NCI-H1417 (cell line): ENCODE results near the gene TCF7L1.
A peak's percentile ranks its signal among the peaks of the same experiment; 100 is the strongest.
"Not testable (repeated sequence)": the region's sequence is repeated elsewhere in the genome, so short reads cannot be mapped to it uniquely, and the experiment has no call there.

Source experiments
- DNase-seq, 3 experiments: peaks; one replicate each; lab custom pipeline; 2025; lab: John Stamatoyannopoulos, UW

TCF7L1 gene

DNA sequence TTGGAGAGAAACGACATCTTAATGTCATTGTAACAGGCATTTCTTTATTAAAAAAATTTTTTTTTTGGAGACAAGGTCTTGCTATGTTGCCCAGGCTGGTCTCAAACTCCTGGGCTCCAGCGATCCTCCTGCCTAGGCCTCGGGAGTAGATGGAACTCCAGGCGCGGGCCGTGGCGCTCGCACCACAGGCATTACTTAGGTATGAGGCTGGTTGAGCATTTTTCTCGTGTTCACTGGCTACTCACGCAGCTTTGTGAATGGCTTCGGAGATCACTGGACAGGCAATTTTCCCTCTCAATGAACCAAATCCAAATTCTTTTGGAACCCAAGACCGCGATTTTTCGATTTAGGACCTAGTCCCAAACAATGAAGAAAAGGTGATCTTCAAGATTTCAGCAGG is 795 bp upstream of the TCF7L1 start:
- DNase-seq: peak in 2 of 3 experiments; percentile 22 to 46

DNA sequence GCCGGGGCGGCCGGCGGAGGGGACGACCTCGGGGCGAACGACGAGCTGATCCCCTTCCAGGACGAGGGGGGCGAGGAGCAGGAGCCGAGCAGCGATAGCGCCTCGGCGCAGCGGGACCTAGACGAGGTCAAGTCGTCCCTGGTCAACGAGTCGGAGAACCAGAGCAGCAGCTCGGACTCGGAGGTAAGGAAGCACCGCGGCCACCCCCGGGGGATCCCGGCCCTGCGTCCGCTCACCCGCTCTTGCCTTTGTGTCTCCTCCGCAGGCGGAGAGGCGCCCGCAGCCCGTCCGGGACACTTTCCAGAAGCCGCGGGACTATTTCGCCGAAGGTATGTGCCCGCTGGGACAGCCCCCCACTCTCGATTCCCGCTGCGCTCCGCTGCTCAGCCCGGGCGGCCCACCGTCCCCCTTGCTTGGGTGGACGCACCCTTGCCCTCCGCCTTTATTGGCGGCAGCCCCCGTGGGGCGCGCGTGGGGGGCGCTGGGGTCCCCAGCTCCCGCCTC is 611 bp downstream of the TCF7L1 start:
- DNase-seq: no peak

DNA sequence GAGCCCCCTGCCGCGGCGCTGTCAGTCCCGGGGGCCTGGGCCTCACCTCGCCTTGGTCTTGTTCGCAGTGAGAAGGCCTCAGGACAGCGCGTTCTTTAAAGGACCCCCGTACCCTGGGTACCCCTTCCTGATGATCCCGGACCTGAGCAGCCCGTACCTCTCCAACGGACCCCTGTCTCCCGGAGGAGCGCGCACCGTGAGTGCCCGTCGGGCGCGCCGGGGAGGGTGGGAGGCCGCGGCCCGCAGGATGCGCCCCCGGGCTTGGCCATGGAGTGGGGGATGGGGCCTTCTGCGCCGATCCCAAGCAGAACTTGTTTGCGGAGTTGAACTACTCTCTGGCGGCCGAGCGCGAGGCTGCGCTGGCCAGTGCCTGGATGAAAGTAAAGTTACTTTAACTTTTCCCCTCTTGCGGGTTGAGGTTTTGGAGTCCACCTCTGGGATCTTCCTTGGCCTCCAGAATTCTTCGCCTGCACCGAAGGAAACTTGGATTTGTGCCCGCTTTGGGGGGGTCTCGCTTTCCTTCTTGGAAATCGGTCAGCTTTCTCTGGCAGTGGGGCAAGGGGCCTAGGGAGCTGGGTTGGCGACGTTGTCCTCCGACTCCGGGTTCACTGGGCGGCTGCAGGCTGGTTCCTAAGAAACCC is 1.2 kb downstream of the TCF7L1 start:
- DNase-seq: no peak

DNA sequence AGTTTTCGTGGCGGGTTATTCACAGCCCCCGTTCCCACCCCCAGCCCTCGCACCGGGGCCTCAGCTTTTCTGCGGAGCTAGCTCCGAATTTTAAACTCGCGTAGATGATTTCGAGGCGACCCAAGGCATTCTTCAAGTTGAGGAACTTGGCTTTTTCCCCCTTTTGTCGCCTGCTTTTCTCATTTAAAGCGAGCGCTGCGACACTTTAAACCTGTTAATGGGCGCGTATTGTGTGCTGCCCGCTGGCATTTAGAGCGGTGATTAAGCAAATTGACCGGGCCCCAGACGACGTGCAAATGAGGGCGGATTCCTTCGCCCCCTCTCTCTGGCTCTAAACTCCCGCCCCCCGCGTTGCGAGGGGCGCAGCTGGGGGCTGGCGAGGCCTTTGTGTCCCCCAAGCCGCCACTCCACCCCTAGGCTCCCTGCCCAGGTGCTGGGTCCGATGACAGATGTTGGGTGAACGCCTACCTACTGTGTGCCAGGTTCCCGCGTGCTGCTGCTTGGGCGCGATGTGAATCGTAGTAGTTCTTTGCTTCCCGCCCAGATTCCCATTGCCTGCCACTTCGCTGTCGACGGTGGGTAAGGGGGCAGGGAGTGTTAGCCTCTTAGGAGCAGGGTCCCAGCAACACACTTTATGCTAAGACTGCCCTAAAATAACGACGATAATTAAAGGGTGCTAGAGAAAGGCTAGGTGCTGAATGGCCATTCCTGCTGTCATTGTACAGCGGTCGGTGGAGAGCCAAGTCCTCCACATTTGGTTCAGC is 1.9 kb downstream of the TCF7L1 start:
- DNase-seq: no peak

DNA sequence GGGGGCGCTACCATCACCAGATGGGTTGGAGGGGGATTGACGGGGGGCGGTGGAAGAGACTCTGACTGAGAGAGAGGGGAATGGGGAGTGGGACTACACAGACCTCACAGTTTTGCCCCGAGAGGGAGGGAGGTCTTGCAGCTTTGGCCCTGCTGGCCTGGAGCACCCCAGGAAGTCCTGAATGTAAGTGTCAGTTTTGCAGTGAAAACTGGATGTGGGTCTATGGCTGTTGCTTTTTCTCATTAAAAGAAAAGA is 2.4 kb downstream of the TCF7L1 start:
- DNase-seq: no peak

DNA sequence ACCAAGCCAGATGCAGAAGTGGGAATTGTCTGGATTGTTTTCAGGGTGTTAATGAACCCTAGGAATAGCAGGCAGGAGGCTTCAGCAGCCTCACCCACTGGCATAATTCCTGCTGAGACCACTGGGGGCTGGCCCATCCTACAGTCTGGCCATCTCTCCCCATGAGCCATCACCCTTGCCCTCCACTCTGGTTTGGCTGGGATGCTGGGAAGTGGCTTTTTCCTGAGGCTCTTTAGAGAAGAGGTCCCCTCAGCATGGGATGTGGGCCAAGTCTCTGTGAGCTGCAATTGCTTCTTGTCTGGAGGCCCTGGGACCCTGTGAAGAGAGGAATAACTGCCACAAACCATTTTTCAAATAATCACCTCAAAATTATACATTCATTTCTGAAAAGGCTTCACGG is 4.0 kb downstream of the TCF7L1 start:
- no peak for DNase-seq

DNA sequence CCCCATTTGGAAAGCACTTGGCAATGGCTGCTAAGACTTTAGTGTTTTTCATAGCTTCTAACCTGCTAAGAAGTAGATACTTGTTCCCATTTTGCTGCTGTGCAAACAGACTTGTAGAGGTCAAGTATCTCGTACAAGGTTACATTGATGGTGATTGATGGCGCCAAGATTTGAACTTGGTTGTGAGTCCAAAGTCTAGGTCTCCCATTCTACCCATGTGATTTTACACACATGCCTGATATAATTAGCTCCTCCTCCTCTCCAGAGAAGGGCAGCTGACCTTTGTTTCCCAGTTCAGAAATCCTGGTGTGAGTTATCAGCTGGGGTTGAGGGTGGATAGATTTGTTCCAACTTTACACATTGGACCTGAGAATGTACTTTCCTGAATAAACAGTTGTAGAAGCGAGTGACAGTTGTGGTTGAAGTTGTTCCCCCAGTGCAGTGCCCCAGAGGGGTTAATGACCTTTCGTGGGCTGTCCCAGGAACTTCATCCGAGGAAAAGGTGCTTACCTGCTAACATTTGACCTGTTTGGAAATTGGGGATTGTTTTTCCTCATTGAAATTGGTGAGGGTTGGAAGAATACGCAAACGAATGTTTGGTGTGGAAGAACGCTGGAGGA is 10.4 kb downstream of the TCF7L1 start:
- no peak for DNase-seq

DNA sequence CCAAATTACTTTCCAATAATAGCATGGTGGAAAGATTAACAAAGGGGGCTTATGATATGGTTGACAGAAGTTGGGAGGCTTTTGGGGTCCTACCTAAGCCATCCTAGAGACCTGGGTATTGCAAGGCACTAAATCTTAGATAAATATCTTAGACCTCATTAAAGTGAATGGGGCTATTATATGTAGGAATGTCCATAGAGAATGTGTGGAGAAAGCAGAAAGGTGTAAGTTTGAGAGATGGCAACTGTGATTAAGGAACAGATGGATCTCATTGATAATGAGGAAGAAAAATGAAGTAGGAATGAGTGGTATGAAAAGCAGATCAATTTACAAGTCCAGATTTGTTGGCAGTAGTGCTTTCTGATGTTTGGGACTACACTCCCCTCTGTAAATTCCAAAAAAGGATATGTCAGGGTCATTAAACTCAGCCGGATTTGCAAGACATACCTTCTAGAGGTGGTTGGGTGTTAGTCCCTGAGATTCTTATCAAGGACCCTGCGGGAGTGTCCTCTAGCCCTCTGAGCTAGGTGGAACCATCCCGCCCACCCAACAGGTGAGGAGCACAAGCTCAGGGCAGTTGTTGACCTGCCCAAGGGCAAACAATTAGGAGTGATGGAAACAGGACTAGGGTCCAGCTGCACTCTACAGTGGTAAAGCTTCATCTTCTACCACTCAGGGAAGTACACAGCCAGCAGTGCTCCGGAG is 12.1 kb downstream of the TCF7L1 start:
- DNase-seq: no peak

DNA sequence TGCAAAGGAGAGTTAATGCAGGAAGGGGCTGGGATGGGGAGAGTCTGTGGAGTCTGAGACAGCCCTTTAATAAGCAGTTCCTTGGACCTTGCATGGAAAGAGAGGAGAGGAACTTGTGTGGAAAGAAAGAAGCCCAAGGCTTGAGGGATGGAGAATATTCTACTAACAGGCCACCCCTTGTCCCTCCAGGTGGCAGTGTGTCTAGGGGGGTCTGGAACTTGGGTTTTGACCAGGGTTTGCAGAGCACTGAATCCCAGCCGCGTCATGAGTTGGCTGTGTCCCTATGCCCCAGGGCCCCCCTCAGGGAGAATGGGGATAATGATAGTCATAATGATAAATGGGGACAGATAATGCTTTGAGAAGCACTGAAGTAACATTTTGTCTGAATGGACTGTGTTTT is 15.0 kb downstream of the TCF7L1 start:
- DNase-seq: no peak

DNA sequence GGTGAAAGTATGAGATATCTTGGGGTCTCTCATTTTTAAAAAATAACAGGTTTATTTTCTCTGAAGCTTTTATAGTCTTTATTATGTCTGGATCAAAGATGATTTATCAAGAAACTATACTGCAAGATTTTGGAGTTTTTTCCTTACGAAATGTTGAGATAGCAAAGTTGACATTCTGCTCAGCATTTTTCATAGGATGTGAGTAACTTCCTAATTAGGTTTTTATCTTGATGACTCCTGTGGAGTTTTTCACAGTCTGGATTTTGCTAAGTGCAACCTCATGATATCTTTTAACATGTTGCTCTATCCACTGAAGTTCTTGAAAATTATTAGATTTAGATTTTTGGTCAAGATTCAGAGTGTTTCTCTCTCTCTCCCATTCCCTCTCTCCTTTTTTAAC is 17.8 kb downstream of the TCF7L1 start:
- no peak for DNase-seq

DNA sequence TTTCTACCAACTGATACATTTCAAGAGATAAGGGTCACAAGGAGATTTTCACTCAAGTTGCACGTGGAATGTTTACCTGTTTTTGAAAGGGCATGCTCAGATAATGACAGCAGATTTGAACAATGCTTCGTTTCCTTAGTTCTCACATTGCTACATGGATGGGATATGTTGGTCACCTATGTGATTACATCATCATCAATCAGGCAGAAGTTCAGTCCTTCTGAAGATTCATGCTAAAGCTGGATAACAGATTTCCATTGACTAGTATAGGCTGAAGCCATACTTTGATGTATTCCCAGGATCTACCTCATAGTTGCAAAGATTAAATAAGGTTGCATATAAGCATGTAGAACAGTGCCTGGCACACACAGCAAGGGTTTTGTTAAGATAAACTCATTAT is 19.7 kb downstream of the TCF7L1 start:
- DNase-seq: no peak

DNA sequence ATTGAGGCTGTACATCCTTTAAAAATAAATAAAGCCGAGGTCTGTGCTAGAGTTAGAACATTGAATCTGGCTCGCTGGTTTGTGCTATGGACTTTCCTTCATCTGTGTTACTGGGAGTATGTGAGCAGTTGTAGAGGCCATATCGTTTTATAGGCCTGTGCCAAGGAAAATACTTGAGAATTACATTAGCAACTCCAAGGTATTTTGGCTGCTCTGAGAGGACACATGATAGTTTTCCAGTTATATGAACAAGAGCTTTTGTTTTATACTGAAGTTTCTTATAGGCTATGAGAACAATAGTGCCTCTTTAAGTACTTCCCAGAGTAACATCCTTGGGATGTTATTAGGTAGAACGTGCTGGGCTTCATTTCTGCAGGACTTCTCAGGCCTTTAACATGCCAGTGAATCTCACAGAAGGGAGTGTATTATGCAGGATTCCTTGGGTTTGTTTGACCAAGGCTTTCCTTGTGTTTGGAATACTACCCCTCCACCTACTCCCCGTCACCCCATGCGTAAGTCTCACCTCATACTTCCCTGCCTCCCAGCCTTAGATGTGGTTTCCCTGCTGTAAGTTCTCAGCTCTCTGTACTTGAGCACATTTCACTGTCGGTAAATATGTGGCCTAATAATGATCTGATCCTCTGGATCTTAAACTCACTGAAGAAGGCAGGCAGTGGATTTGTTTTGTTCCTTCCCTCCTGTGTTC is 21.0 kb downstream of the TCF7L1 start:
- DNase-seq: no peak

DNA sequence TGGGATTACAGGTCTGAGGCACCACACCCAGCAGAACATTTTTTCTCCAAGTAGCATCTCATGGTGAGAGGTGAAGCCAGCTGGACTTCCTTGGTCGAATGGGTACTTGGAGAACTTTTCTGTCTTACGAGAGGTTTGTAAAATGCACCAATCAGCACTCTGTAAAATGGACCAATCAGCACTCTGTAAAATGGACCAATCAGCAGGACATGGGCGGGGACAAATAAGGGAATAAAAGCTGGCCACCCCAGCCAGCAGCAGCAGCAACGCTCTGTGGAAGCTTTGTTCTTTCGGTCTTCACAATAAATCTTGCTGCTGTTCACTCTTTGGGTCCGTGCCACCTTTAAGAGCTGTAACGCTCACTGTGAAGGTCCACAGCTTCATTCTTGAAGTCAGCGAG is 21.9 kb downstream of the TCF7L1 start:
- DNase-seq: not testable (repeated sequence)

DNA sequence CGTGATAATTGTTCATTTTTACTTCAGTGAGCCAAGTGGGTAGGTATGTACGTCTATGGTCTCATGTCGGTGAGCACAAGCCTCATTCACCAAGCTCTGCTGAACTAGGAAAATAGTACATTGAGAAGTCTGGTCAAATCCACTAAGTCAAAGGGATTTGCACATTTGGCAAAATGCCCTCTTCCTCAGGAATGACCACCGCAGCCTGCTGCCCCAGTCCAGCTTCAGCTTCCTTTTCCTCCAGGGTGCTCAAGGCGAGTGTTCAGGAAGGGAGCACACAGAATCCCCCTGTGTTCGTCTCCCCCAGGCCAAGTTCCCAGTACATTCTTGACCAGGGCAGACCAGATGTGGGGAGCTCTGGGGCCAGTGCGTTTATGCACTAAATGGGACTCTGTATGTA is 23.0 kb downstream of the TCF7L1 start:
- DNase-seq: no peak

DNA sequence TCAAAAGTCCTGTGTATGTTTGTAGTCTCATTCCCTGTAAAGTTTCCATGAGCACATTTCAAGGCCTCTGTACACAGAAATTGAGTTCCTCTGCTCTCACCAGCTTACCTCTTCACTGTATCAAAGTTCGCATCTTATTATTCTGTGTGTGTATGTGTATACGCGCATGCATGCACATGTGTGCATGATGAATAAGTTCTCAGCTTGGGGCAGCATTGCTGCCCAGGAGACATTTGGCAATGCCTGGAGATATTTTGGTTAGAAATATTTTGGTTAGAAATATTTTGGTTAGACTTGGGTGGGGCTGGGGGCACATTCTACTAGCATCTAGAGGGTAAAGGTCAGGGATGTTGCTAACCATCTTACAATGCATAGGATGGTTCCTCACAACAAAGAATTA is 23.4 kb downstream of the TCF7L1 start:
- no peak for DNase-seq

DNA sequence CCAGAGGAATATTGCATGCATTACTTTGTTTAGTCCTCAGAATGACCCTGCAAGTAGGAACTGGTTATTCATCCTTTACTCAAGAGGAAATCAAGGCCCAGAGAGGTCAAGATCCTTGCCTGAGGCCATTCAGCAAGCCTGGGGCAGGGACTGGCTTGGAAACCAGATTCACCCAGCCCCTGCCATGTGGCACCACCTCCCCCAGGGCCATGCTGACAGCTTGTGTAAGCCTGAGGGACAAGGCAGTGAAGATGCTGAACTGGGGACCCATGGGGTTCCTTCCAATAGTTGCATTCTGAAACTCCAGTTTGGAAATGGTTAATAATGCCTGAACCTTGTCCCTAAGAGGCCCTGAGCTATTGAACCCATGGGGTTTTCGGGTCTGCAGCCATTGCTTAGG is 24.2 kb downstream of the TCF7L1 start:
- DNase-seq: no peak

DNA sequence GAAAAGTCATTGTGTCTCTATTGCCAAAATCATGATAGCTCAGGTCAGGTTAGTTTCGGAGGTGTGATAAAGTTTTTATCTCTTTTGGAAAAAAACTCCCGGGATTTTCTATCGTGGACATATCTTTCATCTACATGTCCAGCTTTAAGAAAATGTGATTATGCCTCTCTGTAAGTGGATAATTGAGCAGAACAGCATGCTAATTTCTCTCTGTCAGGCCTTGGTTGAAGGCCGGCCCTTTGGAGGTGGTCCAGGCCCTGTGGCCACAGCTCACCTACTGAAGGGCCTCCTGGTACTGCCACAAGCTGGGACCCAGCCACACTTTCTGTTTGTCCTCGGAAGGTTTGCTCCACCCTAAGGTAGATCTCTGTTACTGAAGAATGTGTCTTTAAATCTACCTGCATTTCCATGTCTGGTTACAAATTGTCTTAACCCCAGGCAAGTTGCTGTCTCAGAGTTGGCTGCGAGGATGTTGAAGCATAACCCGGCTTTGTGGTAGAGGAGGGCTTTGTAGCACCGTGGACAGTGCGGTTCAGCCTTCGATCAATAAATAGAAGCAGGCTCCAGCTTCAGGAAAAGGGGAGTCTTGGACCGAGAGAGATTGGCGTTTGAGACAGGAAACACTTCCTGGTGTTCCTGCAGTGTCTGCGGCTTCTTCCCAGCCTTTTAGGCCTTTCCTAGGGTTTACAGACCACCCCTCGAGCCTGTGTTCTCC is 25.5 kb downstream of the TCF7L1 start:
- DNase-seq: no peak

DNA sequence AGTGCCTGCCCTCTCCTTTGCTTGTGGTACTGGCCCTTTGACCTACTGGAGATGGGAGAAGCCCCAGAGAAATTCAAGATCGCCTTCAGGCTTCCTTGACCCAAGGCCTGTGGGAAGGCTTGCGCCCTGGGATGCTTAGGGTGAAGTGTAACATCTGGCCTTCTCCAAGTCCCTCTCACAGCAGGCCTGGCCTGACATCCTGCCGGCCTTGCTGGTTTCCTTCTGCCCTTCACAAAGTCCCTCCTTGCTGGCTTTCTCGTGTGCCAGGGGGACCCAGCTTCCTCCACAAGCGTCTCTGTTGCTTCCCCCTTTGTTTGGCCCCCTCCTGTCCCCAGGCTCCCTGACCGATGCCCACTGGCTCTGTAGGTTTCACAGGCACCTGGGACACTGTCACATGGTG is 26.4 kb downstream of the TCF7L1 start:
- DNase-seq: no peak

DNA sequence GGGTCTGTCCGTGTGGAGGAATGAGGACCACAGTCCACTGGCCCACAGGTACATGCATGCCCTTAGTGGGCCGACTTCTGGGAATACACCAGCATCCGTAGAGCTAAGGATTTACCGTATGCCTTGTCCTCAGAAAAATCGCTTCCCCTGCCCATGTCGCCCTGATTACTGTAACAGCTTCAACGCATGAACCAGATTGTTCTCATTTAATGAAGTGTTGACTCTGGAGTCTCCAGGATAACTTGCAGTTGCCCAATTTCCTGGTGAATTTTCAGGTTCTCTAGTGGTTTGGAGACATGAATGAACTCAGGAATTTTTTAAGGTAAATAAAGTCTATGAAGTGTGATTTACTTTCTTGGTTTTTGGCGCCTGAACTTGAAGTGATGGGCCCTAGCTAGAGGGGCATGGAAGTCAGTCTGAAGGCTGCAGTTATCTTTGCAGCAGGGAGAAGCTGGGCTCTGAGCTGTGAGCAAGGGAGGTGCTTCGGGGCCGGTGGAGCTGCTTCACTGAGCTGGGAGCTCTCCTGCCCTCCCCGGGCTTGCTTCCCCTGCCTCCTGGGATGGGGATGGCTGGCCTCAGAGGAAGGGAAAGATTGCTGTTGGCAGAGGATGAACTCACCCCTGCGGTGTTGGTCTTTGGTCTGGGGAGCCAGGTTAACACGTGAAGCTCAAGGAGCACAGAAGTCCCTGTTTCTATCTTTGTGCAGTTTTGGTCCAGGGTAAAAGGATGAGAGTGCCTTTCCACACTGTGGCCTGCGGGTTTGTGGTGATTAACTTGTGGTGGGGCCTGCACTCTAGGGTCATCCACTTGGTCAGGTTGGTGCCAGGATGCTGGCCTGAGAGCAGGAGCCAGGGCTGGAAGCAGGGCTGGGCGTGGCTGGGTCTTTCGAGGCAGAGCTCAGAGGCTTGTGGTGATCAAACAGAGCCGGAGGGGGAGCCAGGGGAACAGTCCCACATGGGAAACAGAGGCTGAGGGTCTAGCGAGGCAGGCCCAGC is 28.1 kb downstream of the TCF7L1 start:
- DNase-seq: no peak

DNA sequence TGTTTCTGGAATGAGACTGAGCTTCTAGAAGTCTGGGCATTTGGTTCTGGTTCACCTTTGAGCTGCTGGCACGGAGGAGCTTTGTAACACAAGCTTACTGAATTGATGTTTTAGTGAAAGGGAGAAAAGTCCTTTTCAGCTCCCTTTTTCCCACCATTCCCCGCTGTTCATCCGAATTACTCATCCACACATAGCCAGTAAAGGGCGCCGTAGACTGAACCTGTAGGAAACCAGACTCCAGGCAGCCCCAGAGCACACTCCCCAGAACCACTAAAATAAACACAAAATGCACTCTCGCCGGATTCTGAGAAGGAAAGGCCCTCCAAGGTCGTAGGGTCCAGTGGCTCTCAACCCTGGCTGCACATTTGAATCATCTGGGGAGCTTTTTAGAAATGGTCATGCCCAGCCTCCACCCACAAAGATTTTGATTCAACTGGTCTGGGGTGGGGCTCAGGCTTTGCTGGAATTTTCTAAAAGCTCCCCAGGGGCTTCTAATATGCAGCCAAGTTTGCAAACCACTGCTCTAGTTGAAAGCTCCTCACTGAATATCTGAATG is 29.6 kb downstream of the TCF7L1 start:
- DNase-seq: no peak
